NCI-H748 (cell line): ENCODE measurements around the gene AMH.

Experiments used
- DNase-seq: peaks from one replicate; lab custom pipeline; 2025; ENCODE audit not compliant: unreplicated experiment; lab: John Stamatoyannopoulos, UW

The AMH gene

GRCh38 chr19:2233601-2234280 is 15.4 kb upstream of the AMH start:
- no peak for DNase-seq

- DNase-seq, result no peak
Measured at GRCh38 chr19:2234996-2235380, 14.1 kb upstream of the AMH start.

GRCh38 chr19:2235381-2236063 is 13.6 kb upstream of the AMH start:
- DNase-seq, result peak; percentile 88

GRCh38 chr19:2236064-2236313 is 13.1 kb upstream of the AMH start:
- no peak for DNase-seq

- peak; percentile 94 for DNase-seq
Measured at GRCh38 chr19:2236314-2237050, 12.6 kb upstream of the AMH start, which contains the start of the genes PLEKHJ1 and SF3A2. Gene PLEKHJ1, minus strand, starts transcription at chr19:2236329. Its CDS starts 81 bp downstream, at chr19:2236248. Gene SF3A2, plus strand, starts transcription at chr19:2236824. Its CDS starts 6,595 bp downstream, at chr19:2243419.

- no peak for DNase-seq
Measured at GRCh38 chr19:2237051-2237868, 11.9 kb upstream of the AMH start.

- DNase-seq, result no peak
Measured at GRCh38 chr19:2237869-2238153, 11.3 kb upstream of the AMH start.

- DNase-seq, result no peak
Measured at GRCh38 chr19:2239173-2239572, 9.9 kb upstream of the AMH start.

GRCh38 chr19:2239771-2240770 is 9.1 kb upstream of the AMH start:
- DNase-seq, result no peak

- DNase-seq, result no peak
Measured at GRCh38 chr19:2240881-2241760, 8.0 kb upstream of the AMH start.

GRCh38 chr19:2242092-2242537 is 7.0 kb upstream of the AMH start:
- DNase-seq, result no peak

GRCh38 chr19:2242816-2243215 is 6.3 kb upstream of the AMH start:
- DNase-seq, result no peak

GRCh38 chr19:2243274-2244124 is 5.6 kb upstream of the AMH start:
- no peak for DNase-seq

- DNase-seq, result no peak
Measured at GRCh38 chr19:2244125-2244411, 5.1 kb upstream of the AMH start.

GRCh38 chr19:2244486-2244885 is 4.6 kb upstream of the AMH start:
- no peak for DNase-seq

- no peak for DNase-seq
Measured at GRCh38 chr19:2245273-2245672, 3.9 kb upstream of the AMH start.

GRCh38 chr19:2246014-2246620 is 3.0 kb upstream of the AMH start:
- no peak for DNase-seq

- no peak for DNase-seq
Measured at GRCh38 chr19:2246801-2247361, 2.2 kb upstream of the AMH start.
